HG02798 (cell line): ENCODE measurements around the gene CCNQ.

Experiments
- ATAC-seq: cut with Tn5 transposase; IDR thresholded peaks from one replicate; pipeline ENCODE4 v1.9.1; 2021; ENCODE audit warnings: mild to moderate bottlenecking; ENCODE audit not compliant: unreplicated experiment, poor library complexity

CCNQ gene

DNA sequence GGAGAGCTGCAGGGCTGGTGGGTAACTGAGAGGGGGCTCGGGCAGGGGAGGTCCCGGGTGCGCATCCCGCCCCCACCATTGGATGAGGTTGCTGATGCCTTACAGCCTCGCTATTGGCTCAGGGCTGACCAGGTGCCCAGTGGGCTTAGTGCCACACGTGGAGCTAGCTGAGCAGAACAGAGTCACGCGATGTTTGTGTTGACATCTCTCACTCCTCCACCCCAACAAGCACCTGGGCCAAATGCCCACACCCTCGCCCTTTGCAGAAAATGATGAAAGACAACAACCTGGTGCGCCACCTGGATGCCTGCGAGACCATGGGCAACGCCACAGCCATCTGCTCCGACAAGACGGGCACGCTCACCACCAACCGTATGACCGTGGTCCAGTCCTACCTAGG is 49.7 kb downstream of the CCNQ start:
- no peak for ATAC-seq

DNA sequence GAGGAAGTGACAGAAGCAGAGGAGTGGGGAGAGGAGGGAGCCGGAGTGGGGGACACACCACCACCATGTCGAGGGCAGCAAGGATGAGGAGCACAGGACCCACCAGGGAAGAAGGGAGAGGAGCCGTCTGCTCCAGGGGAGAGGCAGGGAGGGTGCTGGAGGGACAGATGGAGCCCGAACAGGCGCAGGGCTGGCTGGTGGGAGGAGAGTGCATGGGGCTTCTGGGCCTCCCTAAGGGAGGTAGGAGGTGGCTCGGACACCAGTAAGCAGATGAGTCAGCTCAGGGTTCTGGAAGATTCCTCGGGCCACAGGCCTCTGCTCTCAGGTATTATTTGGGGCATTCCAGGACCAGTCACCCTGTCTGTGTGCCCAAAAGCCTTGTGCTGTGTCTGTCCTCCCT is 51.7 kb downstream of the CCNQ start:
- ATAC-seq: no peak

DNA sequence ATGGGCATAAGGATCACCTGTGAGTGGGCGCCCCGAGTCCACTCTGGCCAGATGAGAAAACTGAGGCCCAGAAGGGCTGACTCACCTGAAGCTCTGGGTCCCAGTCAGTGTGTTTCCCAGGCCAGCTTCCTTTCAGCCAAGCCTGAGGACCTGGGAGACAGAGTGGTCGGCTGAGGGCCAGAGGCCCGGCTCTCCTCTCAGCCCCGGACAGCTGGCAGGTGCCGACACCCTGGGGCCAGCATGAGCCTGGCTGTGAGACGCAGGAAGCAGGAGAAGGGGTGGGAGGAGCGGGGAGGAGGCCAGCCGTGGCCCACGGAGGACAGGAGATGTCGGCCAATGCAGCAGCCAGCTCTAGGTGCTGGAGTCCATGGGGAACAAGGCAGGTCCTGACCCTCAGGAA is 52.6 kb downstream of the CCNQ start:
- no peak for ATAC-seq

DNA sequence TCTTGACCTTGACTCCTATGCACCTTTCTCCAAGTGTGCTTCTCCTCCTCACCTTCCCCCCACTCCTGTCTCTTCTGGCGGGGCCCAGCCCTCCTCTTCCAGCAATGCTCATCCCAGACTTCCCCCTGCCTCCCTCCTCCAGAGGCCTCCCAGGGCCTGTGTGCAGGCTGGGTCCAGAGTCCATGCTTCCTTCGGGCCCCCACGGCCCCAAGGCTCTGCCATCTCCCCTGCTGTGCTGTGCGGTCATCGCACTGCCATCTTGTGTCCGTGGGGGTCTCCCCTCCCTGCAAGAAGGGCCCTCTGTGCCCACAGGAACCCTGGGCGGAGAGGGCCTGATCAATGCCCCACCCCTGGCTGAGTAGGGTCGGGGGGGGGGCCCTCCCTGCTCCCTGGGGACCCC is 54.2 kb downstream of the CCNQ start:
- ATAC-seq: no peak

DNA sequence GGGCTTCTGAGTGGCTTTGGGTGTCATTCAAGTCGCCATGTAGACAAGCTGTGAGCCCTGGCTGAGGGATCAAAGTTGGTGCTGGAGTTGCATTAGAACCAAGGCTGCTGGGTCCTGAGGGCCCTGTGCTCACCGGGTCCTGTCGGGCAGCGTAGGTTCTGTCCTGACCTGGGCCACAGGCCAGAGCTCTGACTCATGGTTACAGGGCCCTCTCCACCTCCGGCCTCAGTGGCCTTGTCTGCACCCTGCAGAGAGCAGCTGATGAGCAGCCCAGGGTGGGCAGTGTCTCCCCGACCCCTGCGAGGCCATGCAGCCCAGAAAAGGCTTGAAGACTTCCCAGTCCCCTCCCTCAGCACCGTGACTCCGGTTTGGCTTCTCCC is 59.0 kb downstream of the CCNQ start:
- no peak for ATAC-seq

DNA sequence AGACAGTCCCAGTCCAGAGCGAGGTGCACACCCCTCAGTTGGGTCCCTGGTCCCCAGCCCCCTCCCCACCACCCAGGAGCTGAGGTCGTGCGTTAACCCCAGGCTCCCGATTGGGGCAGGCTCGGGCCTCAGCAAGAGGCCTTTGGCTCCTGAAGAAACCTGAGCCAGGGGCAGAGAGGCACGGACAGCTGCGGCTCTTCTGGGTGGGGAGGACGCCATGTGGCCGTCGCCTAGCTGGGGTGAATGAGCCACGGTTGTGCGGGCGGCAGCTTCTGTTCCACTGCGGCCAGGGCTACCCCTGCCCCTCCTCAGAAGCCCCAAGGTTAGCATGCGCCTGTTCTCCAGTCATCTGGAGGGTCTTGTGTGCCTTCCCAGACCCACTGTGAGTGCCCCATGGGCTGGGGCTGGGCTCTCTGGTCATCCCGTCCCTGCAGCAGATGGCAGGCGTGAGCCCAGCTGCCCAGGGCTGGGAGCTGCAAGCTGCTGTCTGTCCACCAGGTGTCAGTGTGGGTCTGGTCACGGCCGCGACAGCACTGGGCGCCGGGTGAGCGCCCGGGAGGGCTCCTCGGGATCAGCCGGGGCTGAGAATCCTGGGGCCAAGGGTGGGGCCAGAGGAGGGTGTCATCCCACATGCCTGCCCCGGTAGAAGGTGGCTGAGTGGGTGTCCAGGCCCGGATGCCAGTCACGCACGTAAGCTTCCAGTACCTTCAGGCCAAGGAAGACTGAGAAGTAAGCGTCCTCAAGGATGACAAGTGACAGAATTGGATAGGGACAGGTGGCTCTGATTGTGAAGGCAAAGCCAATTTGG is 59.6 kb downstream of the CCNQ start:
- peak; percentile 71 for ATAC-seq

DNA sequence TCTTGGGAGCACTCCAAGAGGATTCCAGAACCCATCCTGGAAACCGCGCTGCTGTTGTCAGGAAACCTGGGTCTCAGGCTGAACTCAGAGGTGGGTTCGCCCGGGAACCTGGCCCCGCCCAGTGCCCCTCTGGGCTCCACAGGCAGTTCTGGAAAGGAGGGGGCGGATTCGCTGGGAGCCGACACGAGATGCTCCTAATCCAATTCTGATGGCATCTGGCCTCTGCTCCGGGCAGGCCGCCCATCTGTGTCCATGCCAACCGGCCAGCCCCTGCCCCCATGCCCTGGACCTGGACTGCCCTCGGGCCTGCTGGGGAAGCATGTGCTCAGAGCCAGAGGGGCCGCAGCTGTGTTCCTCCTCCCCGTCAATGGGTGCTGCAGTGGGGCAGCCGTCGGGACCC is 60.5 kb downstream of the CCNQ start:
- no peak for ATAC-seq
